ENCODE measurements around the gene PRPF8. TPM values are rescaled to one million over a fixed set of nuclear protein-coding genes. Genes with fewer than 3 reads are reported as not detected.

PRPF8 gene
- total and polyA plus RNA-seq, 2 of the 8 experiments (the other 6 are each of a cell fraction or from before 2014, with no cell fraction given): 329 to 337 TPM

DNA sequence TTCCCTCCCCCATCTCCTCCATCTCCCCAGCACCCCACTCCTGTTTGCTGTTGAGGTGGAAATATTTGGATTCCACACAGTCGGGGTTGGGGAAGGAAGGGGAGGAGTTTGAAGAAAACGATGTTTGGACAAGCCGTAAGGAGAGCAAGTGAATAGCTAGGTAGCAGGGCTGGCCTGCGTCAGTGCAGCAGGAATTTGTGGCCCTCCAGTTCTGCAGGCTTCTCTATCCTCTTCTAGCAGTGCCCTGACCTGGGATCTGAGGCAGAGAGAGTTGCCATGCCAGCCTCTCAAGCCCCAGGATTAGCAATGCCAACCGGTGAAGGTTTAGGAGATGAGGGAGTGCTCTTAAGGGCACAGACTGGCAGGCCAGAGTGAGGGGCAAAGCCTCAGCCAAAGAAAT, 13.0 kb upstream of the PRPF8 start (continued):
- TF ChIP-seq RNF2 (IDR thresholded peaks at IDR 0.05; ENCODE audit: borderline replicate concordance, low read depth, low read length, missing control alignments, poor library complexity, severe bottlenecking): no peak
- TF ChIP-seq JUND (IDR thresholded peaks at IDR 0.05; ENCODE audit: low read length): no peak
- TF ChIP-seq CHD2 (IDR thresholded peaks at IDR 0.05; ENCODE audit: low read length): no peak
